ENCODE data around the gene UPP2.

Gene UPP2

DNA sequence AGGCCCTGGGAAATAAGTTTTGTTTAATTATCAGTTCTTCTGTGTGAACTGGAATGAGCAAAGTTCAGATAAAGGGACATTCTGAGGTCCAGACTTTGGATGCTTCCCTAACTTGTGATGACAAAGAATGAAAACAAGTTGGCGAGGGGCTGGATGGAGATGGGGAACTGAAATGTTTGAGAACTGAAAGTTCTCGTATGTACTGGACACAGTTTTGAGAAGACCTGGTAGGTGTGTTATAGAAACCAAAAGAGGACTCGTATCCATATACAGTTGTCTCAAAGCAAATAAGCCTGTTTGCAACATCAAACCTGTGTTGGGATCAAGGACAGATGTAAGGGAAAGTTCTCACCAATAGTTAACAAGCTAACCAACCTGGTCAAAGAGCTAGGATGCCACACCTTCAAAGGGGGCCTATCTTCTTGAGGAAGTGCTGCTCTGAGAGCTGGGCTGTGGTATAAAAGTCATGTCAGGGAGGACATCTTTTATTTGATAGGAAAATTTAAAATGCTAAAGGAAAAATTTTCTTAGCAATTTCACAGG, at the start of gene UPP2:
UPP2 (plus strand) TSS at position 493 of the 543 bp plus-strand sequence. CDS start 188 bp downstream, outside the sequence.
- TF ChIP-seq, protein P1, sequence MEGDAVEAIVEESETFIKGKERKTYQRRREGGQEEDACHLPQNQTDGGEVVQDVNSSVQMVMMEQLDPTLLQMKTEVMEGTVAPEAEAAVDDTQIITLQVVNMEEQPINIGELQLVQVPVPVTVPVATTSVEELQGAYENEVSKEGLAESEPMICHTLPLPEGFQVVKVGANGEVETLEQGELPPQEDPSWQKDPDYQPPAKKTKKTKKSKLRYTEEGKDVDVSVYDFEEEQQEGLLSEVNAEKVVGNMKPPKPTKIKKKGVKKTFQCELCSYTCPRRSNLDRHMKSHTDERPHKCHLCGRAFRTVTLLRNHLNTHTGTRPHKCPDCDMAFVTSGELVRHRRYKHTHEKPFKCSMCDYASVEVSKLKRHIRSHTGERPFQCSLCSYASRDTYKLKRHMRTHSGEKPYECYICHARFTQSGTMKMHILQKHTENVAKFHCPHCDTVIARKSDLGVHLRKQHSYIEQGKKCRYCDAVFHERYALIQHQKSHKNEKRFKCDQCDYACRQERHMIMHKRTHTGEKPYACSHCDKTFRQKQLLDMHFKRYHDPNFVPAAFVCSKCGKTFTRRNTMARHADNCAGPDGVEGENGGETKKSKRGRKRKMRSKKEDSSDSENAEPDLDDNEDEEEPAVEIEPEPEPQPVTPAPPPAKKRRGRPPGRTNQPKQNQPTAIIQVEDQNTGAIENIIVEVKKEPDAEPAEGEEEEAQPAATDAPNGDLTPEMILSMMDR (IDR thresholded peaks at IDR 0.05; ENCODE audit: insufficient read depth, low read length, poor library complexity, severe bottlenecking) = no peak
- H3K36me3 ChIP-seq (ENCODE audit: control insufficient read depth, insufficient read depth, low read length) = no peaks in the 10 kb centered on the region

DNA sequence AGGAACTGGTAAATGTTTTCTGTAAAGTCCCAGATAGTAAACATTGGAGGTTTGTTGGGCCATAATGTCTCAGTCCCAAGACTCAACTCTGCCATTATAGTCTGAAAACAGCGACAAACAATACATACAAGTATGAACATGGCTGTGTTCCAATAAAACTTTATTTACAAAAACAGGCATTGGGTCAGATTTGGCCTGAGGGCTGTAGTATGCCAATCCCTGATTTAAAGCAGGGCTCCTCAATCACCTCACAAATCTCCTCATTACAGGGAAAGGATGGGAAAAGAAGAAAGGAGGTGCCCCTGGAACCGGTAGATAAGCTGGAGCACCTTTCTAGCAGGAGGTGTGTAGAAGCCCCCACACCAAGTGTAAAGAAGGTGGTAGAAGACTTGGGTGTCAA, 48.9 kb upstream of the UPP2 start:
- Histone ChIP-seq H3K27me3 (replicated peaks; ENCODE audit: control insufficient read depth, insufficient read depth, low read length) (no peaks in the 10 kb centered on the region), H3K4me3 (replicated peaks; ENCODE audit: low read depth, low read length) (no peak overlapping the region), H3K36me3 (ENCODE audit: control insufficient read depth, insufficient read depth, low read length) (no peaks in the 10 kb centered on the region)
- TF ChIP-seq, protein P1 (IDR thresholded peaks at IDR 0.05; ENCODE audit: insufficient read depth, low read length, poor library complexity, severe bottlenecking) = no peak
- DNase-seq (ENCODE audit: extremely low read depth, insufficient read length) = no peak

More for the DNA sequence above, at the start of gene UPP2:
- DNase-seq (ENCODE audit: extremely low read depth, insufficient read length) = no peak
- H3K27me3 ChIP-seq (replicated peaks; ENCODE audit: control insufficient read depth, insufficient read depth, low read length) = no peaks in the 10 kb centered on the region; the same call in 1 of the 2 replicates
- H3K4me3 ChIP-seq (replicated peaks; ENCODE audit: low read depth, low read length) = no peak within 1 kb of the TSS

DNA sequence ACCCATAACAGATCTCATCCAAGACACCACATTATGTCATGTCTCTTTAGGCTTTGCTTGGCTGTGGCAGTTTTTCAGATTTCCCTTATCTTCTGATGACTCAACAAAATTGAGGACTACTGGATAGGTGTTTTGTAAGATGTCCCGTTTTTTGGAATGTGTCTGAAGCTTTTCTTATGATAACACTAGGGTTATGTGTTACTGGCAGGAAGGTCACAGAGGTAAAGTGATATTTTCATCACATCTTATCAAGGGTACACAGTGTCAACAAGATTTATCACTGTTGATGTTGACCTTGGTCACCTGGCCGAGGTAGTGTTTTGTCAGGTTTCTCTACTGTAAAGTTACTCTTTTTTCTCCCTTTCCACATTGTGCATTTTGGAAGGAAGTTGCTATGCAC, 44.8 kb upstream of the UPP2 start:
- Histone ChIP-seq H3K27me3 (replicated peaks; ENCODE audit: control insufficient read depth, insufficient read depth, low read length) (no peaks in the 10 kb centered on the region), H3K36me3 (ENCODE audit: control insufficient read depth, insufficient read depth, low read length) (no peaks in the 10 kb centered on the region), H3K4me3 (replicated peaks; ENCODE audit: low read depth, low read length) (no peak overlapping the region)
- DNase-seq (ENCODE audit: extremely low read depth, insufficient read length) = no peak
- TF ChIP-seq, protein P1 (IDR thresholded peaks at IDR 0.05; ENCODE audit: insufficient read depth, low read length, poor library complexity, severe bottlenecking) = no peak

DNA sequence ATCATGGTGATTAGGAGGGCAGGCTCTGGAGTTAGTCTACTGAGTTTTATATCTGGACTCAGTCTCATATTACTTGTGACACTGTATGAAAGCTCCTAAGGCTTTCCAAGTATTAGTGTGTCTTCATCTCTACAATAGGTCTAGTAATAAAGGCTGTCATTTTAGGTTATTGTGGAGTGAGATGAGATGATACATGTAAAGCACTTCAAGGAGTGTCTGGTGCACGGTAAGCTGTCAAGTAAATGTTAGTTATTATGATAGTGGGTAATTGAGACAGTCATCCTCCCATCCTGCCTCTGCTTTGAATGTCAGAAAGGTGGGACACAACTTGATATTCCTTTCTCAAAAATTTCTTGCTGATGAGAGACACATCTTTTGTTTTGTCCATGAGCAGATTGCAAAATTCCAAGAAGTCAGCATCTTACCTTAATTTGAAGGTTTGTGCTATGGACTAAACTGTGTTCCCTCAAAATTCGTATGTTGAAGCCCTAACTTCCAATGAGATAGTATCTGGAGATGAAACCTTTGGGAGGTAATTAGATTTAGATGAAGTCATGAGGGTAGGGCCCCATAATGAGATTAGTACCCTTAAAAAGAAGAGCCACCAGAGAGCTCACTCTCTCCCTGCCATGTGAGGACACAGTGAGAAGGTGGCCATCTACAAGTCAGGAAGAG, 41.4 kb upstream of the UPP2 start:
- TF ChIP-seq, protein P1 (IDR thresholded peaks at IDR 0.05; ENCODE audit: insufficient read depth, low read length, poor library complexity, severe bottlenecking) = no peak
- Histone ChIP-seq H3K36me3 (ENCODE audit: control insufficient read depth, insufficient read depth, low read length) (no peaks in the 10 kb centered on the region), H3K27me3 (replicated peaks; ENCODE audit: control insufficient read depth, insufficient read depth, low read length) (no peaks in the 10 kb centered on the region), H3K4me3 (replicated peaks; ENCODE audit: low read depth, low read length) (no peak overlapping the region)
- no peak for DNase-seq (ENCODE audit: extremely low read depth, insufficient read length)

DNA sequence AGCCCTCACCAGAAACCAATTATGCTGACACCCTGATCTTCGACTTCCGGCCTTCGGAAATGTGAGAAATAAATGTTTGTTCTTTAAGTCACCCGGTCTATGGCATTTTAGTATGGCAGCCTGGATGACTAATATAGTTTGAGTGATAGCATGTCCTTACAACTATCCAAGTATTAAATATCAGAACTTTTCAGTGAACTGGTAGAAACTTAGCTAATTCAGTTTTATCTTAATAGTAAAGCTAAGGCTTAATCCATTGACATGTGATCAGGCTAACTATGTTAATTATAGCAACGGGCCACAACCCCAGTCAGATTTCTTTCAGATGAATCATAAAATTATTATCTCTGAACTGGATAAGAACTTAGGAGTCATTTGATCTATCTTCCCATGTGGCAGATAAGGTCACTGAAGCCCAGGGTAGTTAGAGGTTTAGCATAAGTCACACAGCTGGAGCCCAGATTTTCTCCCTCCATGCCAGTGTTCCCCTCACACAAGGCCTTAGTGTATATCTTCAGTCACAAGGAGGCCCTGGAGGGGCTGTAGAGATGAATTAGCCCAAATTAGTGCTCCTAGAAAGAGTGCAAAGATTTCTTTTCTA, 40.7 kb upstream of the UPP2 start:
- no peak overlapping the region for H3K4me3 ChIP-seq (replicated peaks; ENCODE audit: low read depth, low read length)
- DNase-seq (ENCODE audit: extremely low read depth, insufficient read length) = no peak
- H3K36me3 ChIP-seq (ENCODE audit: control insufficient read depth, insufficient read depth, low read length) = no peaks in the 10 kb centered on the region
- TF ChIP-seq, protein P1 (IDR thresholded peaks at IDR 0.05; ENCODE audit: insufficient read depth, low read length, poor library complexity, severe bottlenecking) = no peak
- no peaks in the 10 kb centered on the region for H3K27me3 ChIP-seq (replicated peaks; ENCODE audit: control insufficient read depth, insufficient read depth, low read length)
